Central memory CD8-positive, alpha-beta T cell (primary cell): ENCODE data around the gene HSDL2.
A peak's percentile ranks its signal among the peaks of the same experiment; 100 is the strongest.

ENCODE experiments used
- ATAC-seq: fragments of 150-1000 bp; cut with Tn5 transposase; replicated peaks from 2 replicates; pipeline ENCODE4 v1.10.0; 2022; ENCODE audit warnings: mild to moderate bottlenecking, moderate FRiP score, moderate number of reproducible peaks; ENCODE audit not compliant: poor library complexity, severe bottlenecking; ENCODE audit errors: extremely low read depth
- DNase-seq, 2 donors: peaks; one replicate each; pipeline ENCODE4 v3.0.0; 2021; ENCODE audit warnings: low spot score in 2 of 2
- H3K27ac Mint-ChIP-seq: one replicate; pipeline ENCODE4 v1.8.0; 2022; ENCODE audit warnings: low read depth, mild to moderate bottlenecking, moderate library complexity, mixed read lengths
- H3K27me3 Mint-ChIP-seq: one replicate; pipeline ENCODE4 v1.8.0; 2022; ENCODE audit warnings: mixed read lengths
- H3K36me3 Mint-ChIP-seq: one replicate; pipeline ENCODE4 v1.8.0; 2022; ENCODE audit warnings: mild to moderate bottlenecking, moderate library complexity, mixed read lengths; ENCODE audit not compliant: insufficient read depth
- H3K4me1 Mint-ChIP-seq: one replicate; pipeline ENCODE4 v1.8.0; 2022; ENCODE audit warnings: mixed read lengths
- H3K4me3 Mint-ChIP-seq: one replicate; pipeline ENCODE4 v1.8.0; 2022; ENCODE audit warnings: mild to moderate bottlenecking, moderate library complexity, mixed read lengths
- H3K9me3 Mint-ChIP-seq: one replicate; pipeline ENCODE4 v1.8.0; 2022; ENCODE audit warnings: mixed read lengths

Gene HSDL2

DNA sequence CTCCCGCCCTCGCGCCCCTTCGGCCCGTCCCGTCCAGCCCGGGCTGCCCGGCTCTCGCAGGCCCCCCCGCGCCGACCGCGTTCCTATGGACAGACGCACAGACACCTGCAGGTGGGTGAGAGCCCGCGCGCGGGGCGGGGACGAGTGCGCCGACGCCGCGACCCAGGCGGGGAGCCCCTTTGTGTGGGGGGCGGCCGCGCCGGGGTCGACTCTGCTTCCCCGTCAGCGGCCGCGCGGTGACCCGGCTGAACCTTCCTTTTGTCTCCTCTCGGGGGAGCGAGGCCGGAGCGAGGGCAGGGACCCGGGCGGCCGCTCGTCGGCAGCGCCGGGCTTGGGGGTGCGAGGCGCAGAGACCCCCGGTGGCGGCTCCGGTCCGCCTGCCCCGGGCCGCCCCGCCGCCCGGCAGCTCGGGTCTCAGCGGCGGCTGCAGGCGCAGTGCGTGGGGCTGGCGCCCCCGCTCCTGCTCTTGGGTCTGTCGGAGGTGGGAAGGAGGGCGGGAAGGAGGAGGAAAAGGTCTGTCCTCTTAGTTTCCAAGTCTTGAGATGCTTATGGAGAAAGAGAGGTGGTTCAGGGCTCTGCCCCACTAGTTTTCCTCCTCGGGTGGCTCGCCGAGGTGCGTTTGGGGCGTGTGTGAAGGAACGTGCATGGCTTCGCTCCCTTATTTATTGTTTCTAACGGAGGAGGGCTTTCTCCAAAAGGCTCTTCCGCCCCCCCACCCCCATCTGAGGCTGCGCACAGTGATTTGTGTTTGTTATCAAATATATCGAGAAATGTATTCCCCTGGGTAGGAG, 107.3 kb downstream of the HSDL2 start:
- peaks cover 18% of the 10 kb centered on the region for H3K4me1 Mint-ChIP-seq
- peak overlapping the region; percentile 85 for H3K27ac Mint-ChIP-seq
- peak in 1 of 2 donors; percentile 20 for DNase-seq
- no peaks in the 10 kb centered on the region for H3K9me3 Mint-ChIP-seq
- peaks cover 6% of the 10 kb centered on the region for H3K36me3 Mint-ChIP-seq
- peak overlapping the region; percentile 94 for H3K4me3 Mint-ChIP-seq
- no peaks in the 10 kb centered on the region for H3K27me3 Mint-ChIP-seq
- peak; percentile 11 for ATAC-seq

DNA sequence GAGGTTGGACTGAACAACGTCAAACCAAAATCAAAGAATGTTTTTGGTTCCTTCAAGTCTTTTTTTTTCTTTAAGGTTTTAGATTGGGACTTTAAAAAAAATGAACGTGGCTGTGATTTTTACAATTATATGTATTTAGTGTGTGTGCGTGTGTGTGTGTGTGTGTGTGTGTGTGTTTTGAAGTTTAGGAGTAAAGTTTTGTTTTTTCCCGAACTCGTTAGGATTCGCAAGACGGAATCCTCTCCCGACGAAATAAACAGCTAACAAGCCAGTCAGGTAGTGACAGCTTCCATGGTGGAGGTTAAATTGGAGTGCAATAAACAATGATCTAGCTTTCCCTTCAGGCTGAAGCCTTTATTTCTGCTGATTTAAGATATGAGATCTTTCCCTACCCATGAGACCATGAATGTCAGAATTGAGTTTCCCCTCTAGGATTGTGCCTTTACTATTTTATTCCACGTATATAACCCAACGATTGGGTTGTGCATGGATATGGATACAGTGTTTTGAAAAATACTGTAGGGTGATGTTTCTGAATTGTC, 108.0 kb downstream of the HSDL2 start:
- peak overlapping the region; percentile 85 for H3K27ac Mint-ChIP-seq
- no peak for DNase-seq

DNA sequence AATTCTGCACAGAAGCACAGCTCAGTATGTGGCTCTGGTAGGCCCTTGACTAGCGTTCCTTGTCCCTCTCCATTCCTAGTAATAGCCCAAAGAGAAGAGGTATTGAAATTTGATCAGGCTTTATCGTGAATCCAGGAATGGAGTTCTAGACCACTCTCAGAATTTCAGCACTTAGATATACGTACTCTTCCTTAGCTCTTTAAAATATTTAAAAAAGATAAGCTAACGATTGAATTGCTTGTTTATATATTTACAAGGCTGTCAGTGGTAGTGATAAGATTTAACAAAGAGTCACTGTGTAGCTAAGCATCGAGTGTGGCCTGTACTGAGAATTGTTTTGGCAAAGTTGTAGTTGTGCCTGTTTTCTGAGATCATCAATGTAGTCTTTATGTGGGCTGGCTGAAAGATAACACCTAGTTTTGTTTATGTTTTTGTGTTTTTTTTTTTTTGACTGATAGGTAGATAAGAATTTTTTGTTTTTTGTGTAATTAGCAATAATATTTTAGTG, 109.2 kb downstream of the HSDL2 start:
- H3K4me3 Mint-ChIP-seq, result no peak overlapping the region

More for the DNA sequence above, 108.0 kb downstream of the HSDL2 start:
- Mint-ChIP-seq H3K9me3 (no peaks in the 10 kb centered on the region), H3K27me3 (no peaks in the 10 kb centered on the region), H3K4me3 (peak overlapping the region; percentile 94), H3K4me1 (peaks cover 18% of the 10 kb centered on the region), H3K36me3 (peaks cover 6% of the 10 kb centered on the region)
- no peak for ATAC-seq

DNA sequence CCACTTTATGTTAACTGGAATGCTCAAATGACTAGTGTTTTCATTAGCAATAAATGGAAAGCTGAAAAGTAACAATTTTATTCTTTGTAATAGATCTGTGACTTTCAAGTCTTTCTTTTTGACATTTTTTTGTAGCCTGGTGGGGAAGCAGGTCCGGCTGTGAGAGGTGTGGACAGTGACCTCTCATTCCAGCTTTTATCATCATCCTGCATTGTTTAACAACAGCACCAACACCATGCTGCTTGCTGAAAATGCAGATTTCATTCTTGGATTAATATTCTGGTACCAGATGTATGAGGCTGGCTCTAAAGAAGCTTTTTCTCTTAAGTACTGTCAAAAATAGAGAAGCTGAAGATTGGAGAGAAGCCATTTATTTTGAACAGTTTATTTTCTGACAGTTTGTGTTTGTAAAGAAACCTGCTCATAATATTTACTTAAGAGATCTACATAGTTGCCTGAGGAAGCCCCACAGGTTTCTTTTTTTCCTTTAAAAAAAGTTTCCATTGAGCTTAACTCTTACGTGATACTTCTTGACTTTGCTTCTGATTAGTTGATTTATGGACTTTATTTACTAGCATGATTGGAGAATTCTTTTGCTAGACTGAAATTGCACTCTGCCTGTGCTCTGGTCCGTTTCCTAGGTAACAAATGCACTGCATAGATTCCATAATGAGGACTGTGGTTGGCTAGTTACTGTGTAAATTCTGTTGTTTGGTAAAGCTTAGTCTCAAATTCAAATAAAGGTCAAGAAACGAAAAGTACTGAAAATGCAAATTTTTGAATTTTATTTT, 110.2 kb downstream of the HSDL2 start:
- Mint-ChIP-seq H3K36me3 (peaks cover 7% of the 10 kb centered on the region), H3K27ac (no peak overlapping the region), H3K9me3 (peaks cover 16% of the 10 kb centered on the region), H3K4me3 (no peak overlapping the region), H3K27me3 (no peaks in the 10 kb centered on the region), H3K4me1 (peaks cover 18% of the 10 kb centered on the region)
- DNase-seq (no peak), ATAC-seq (no peak)

More for the DNA sequence above, 109.2 kb downstream of the HSDL2 start:
- no peaks in the 10 kb centered on the region for H3K27me3 Mint-ChIP-seq
- peaks cover 6% of the 10 kb centered on the region for H3K9me3 Mint-ChIP-seq
- no peak for ATAC-seq
- no peak for DNase-seq
- H3K4me1 Mint-ChIP-seq, result peaks cover 18% of the 10 kb centered on the region
- H3K36me3 Mint-ChIP-seq, result peaks cover 6% of the 10 kb centered on the region
- no peak overlapping the region for H3K27ac Mint-ChIP-seq

DNA sequence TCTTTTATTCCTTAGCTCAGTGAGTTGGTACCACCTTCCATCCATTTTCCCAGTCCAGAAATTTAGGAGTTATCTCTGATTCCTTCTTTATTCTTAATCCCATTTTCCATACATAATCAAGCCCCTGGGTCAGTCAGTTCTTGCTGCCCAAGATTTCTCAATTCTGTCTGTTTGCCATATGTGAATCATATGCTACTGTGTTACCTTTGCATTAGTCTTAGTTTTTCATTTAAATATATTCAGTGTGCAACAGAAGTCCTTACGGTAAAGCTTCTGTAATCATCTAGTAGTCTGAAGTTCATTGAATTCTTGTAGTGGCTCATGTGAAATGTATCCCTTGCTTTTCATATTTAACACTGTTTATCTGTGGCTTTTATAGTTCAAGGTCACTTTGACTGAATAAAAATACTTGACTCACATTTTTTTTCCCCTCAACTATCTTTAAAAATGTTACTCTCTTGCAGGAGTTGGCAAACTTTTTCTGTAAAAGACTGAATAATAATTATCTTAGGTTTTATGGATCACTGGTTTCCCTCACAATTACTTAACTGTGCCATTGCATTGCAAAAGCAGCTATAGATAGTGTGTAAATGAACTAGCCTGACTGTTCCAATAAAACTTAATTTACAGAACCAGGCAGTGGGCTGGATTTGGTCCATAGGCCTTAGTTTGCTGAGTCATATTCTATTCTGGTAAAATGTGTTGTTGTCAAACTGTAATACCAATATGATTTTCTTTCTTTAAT, 113.7 kb downstream of the HSDL2 start:
- ATAC-seq (no peak), DNase-seq (no peak)
- H3K9me3 Mint-ChIP-seq, result peaks cover 19% of the 10 kb centered on the region

DNA sequence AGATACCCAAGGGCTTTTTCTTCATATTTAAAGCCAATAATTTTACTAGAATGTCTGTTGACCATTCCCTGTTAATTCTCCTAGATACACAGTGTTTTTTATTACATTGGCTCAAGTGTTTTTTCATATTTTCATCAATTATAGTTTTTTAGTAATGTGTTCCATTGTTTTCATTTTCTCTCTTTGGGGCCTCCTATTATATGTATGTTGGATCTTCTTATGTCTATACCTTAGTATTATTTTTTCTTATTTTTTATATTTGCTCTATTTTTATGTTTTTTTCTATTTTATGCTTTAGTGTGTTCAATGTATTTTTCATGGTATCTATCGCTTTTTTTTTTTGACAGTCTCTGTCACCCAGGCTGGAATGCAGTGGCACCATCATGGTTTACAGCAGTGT, 114.2 kb downstream of the HSDL2 start:
- ATAC-seq, result no peak
- H3K4me1 Mint-ChIP-seq, result no peaks in the 10 kb centered on the region
- H3K27me3 Mint-ChIP-seq, result no peaks in the 10 kb centered on the region
- peaks cover 19% of the 10 kb centered on the region for H3K9me3 Mint-ChIP-seq
- no peak overlapping the region for H3K27ac Mint-ChIP-seq
- peaks cover 2% of the 10 kb centered on the region for H3K36me3 Mint-ChIP-seq
- H3K4me3 Mint-ChIP-seq, result no peak overlapping the region
- DNase-seq, result no peak

More for the DNA sequence above, 113.7 kb downstream of the HSDL2 start:
- Mint-ChIP-seq H3K27ac (no peak overlapping the region), H3K4me3 (no peak overlapping the region), H3K4me1 (no peaks in the 10 kb centered on the region), H3K36me3 (peaks cover 2% of the 10 kb centered on the region), H3K27me3 (no peaks in the 10 kb centered on the region)

DNA sequence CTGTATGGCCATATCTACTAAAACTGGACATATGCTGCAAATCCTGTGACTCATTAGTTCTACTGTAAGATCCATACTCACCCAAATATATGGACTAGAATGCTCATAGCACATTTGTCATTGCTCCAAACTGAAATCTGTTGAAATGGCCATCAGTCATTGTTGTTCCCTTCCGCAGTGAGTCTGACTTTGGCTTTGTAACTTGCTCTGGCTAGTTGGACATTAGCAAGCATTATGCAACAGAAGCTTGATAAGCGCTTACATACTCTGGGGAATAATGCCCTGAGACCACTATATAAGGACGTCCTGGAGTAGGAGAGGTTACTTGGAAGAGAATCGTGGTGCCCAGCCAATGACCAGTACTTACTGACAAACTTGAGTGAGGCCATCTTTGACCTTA, 115.7 kb downstream of the HSDL2 start:
- peaks cover 2% of the 10 kb centered on the region for H3K36me3 Mint-ChIP-seq
- no peak for ATAC-seq
- H3K27ac Mint-ChIP-seq, result no peak overlapping the region
- H3K4me1 Mint-ChIP-seq, result no peaks in the 10 kb centered on the region
- no peak overlapping the region for H3K4me3 Mint-ChIP-seq
- peaks cover 19% of the 10 kb centered on the region for H3K9me3 Mint-ChIP-seq
- no peaks in the 10 kb centered on the region for H3K27me3 Mint-ChIP-seq
- no peak for DNase-seq

DNA sequence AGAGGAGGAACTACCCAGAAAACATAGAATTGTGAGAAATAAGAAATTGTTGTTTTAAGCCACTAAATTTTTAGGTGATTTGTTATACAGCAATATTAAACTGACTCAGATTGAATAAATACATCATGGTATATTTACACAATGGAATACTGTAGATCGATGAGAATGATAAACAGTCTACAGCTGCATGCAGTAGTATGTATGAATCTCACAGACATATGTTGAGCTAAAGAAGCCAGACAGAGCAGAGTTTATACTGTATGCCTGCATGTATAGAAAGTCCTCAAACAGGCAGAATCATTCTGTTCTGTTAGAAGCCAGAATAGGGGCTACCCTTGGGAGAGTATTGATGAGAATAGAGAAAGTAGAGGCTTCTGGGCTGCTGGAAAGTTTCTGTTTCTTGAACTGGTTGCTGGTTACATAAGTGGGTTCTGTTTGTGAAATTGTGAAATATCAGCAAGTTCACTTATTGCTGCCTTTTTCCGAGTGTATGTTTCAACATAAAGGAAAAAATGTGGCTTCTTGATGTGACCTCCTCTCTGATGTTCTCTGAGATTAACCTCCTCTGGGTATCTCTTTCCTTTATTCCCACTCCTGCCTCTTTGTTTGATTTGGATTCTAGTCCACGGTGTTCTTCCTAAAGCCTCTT, 116.3 kb downstream of the HSDL2 start:
- H3K4me3 Mint-ChIP-seq, result no peak overlapping the region
- no peaks in the 10 kb centered on the region for H3K27me3 Mint-ChIP-seq
- DNase-seq (no peak), ATAC-seq (no peak)
- H3K36me3 Mint-ChIP-seq, result peaks cover 2% of the 10 kb centered on the region
- no peak overlapping the region for H3K27ac Mint-ChIP-seq
- no peaks in the 10 kb centered on the region for H3K4me1 Mint-ChIP-seq
- peaks cover 19% of the 10 kb centered on the region for H3K9me3 Mint-ChIP-seq

DNA sequence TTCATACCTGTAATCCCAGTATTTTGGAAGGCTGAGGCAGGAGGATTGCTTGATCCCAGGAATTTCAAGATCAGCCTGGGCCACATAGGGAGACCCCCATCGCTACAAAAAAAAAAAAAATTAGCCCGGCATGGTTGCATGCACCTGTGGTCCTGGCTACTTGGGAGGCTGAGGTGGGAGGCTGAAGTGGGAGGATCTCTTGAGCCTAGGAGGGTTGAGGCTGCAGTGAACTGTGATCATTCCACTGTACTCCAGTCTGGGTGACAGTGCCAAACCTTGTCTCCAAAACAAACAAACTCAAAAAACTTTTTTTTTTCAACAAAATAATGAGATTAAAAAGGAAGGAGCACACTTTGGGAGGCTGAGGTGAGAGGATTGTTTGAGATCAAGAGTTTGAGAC, 120.9 kb downstream of the HSDL2 start:
- Mint-ChIP-seq H3K27ac (no peak overlapping the region), H3K36me3 (no peaks in the 10 kb centered on the region), H3K9me3 (no peaks in the 10 kb centered on the region), H3K4me1 (no peaks in the 10 kb centered on the region), H3K4me3 (no peak overlapping the region), H3K27me3 (no peaks in the 10 kb centered on the region)
- DNase-seq (no peak), ATAC-seq (no peak)

DNA sequence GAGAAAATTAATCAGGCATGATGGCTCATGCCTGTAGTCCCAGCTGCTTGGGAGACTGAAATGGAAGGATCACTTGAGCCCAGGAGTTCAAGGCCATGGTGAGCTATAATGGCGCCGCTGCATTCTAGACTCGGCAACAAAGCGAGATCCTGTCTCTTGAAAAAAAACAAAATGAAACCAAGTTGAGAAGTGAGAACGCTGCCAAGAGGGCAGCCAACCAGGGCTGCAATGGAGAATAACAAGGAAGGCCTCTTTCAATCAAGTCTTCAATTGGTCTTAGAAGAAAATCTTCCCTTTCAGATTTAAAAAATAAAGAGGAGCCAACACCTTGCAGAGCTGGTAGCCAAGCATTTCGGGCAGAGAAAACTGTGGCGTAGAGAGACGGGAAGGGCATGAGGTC, 121.4 kb downstream of the HSDL2 start:
- Mint-ChIP-seq H3K36me3 (no peaks in the 10 kb centered on the region), H3K27me3 (no peaks in the 10 kb centered on the region), H3K4me3 (no peak overlapping the region), H3K4me1 (no peaks in the 10 kb centered on the region), H3K9me3 (no peaks in the 10 kb centered on the region), H3K27ac (no peak overlapping the region)
- ATAC-seq, result no peak
- no peak for DNase-seq

DNA sequence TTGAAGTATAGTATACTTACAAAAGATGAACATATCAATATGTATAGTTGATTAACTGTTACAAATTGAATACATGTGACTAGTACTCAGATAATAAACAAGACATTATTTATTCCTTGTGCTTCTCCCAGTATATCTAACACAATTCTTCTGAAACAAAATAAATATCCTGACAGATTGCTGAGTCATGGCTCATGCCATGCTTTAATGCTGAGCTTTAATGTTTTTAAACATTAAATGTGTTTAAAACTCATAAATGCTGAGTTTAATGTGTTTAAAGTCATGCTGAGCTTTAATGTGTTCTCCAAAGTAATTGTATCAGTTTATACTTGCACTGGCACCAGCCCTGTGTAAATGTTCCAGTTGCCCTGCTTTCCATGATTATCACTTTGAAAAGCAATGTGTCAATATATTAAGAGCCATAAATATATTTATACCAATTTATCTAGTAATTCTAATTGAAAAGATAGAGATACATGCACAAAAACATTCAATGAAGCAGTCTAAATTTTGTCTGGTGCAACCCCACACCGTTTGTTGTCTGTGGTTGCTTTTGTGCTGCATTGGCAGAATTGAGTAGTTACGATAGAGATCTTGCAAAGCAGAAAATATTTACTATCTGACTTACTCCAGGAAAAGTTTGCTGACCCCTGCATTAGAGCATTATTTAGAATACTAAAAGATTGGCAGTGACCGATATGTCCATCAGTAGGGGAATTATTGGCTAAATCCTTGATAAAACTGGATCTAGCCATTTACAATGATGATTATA, 122.5 kb downstream of the HSDL2 start:
- Mint-ChIP-seq H3K27me3 (no peaks in the 10 kb centered on the region), H3K4me1 (no peaks in the 10 kb centered on the region), H3K36me3 (no peaks in the 10 kb centered on the region), H3K27ac (no peak overlapping the region), H3K9me3 (no peaks in the 10 kb centered on the region), H3K4me3 (no peak overlapping the region)
- no peak for ATAC-seq
- DNase-seq, result no peak
